ENCODE measurements around the gene ANKS3.

The ANKS3 gene

DNA sequence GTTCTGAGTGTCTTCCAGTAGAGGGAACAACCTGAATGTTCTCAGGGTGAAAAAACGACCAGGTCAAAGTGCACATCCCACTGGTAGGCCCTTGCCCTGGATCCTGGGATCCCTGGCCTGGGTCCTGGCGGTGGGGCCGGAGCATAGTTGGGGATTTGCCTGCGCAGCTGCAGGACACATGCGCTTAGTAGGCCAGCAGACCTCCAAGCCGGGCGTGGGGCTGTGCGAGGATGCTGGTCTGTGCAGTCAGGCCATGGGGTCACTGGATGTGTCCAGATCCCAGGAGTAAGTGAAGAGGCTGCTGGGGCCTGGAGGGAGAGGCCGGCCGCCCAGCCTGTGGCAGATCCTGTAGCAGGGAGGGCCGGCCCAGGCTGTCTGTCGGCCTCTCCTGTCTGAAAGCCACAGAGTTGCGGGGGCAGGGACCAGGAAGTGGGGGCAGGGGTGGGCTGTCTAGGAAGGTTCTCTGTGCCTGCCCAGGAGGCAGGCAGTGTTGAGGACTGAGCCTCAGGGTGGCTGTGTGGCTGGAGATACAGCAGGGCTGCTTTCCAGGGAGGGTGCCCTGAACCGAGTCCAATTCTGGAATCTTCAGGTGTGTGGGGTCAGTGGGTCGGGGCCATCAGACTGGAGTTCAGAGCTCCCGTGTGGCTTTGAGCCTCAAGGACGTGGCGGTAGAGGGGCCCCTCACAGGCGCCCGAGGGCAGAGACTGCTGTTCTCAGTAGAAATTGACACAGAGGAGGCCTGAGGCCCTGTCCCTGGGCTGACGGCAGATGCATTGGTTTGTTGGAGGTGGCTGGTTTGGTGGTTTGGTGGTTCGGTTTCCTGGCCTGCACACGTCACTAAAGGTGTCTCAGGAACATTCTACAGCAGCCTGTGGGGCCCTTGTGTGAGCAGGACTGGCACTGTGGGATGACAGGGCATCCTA, 57.9 kb downstream of the ANKS3 start:
- TF ChIP-seq EZH2 (IDR thresholded peaks at IDR 0.05; ENCODE audit: borderline replicate concordance, low read depth, low read length, severe bottlenecking): no peak
- TF ChIP-seq, protein P1, sequence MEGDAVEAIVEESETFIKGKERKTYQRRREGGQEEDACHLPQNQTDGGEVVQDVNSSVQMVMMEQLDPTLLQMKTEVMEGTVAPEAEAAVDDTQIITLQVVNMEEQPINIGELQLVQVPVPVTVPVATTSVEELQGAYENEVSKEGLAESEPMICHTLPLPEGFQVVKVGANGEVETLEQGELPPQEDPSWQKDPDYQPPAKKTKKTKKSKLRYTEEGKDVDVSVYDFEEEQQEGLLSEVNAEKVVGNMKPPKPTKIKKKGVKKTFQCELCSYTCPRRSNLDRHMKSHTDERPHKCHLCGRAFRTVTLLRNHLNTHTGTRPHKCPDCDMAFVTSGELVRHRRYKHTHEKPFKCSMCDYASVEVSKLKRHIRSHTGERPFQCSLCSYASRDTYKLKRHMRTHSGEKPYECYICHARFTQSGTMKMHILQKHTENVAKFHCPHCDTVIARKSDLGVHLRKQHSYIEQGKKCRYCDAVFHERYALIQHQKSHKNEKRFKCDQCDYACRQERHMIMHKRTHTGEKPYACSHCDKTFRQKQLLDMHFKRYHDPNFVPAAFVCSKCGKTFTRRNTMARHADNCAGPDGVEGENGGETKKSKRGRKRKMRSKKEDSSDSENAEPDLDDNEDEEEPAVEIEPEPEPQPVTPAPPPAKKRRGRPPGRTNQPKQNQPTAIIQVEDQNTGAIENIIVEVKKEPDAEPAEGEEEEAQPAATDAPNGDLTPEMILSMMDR (IDR thresholded peaks at IDR 0.05; ENCODE audit: borderline replicate concordance, extremely low read depth, low read length, poor library complexity, severe bottlenecking): no peak
- Histone ChIP-seq H3K36me3 (ENCODE audit: insufficient read depth, low read length) (peaks cover 37% of the 10 kb centered on the region), H4K20me1 (ENCODE audit: insufficient read depth, low read length) (no peaks in the 10 kb centered on the region; the same call in 1 of the 2 replicates), H3K4me2 (ENCODE audit: insufficient read depth, low read length) (no peak overlapping the region), H3K27me3 (ENCODE audit: insufficient read depth, low read length, poor library complexity) (no peaks in the 10 kb centered on the region), H3K4me1 (ENCODE audit: insufficient read depth, low read length) (no peaks in the 10 kb centered on the region), H3K9me3 (ENCODE audit: insufficient read depth, low read length, severe bottlenecking) (no peaks in the 10 kb centered on the region), H3K79me2 (ENCODE audit: insufficient read depth, low read length) (no peaks in the 10 kb centered on the region), H3K27ac (ENCODE audit: low read length) (no peak overlapping the region), H2AFZ (ENCODE audit: low read depth, low read length) (no peak overlapping the region), H3K4me3 (ENCODE audit: low read depth in 1 of 2, low read length in 2 of 2) (no peak overlapping the region), H3K9ac (ENCODE audit: low read depth, low read length) (no peak overlapping the region)
- peak; percentile 54 for DNase-seq
- peak; percentile 81 for ATAC-seq (ENCODE audit: insufficient read depth, low read depth)

DNA sequence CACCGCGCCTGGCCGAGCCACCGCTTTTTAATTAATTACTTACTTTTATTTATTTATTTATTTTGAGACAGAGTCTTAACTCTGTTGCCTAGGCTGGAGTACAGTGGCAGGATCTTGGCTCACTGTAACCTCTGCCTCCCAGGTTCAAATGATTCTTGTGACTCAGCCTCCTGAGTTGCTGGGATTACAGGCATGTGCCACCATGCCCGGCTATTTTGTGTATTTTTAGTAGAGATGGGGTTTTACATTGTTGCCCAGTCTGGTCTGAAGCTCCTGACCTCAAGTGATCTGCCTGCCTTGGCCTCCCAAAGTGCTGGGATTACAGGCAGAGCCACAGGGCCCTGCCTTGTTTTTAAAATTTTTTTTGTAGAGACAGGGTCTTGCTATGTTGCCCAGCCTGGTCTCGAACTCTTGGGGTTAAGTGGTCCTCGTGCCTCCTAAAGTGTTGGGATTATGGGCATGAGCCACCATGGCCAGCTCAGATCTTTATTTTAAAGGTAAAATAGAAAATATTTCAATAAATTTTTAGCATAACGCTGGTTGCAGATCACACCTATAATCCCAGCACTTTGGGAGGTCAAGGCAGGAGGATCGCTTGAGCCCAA, 59.0 kb downstream of the ANKS3 start:
- TF ChIP-seq EZH2 (IDR thresholded peaks at IDR 0.05; ENCODE audit: borderline replicate concordance, low read depth, low read length, severe bottlenecking): no peak
- TF ChIP-seq, protein P1 (IDR thresholded peaks at IDR 0.05; ENCODE audit: borderline replicate concordance, extremely low read depth, low read length, poor library complexity, severe bottlenecking): no peak
- Histone ChIP-seq H2AFZ (ENCODE audit: low read depth, low read length) (no peak overlapping the region), H3K79me2 (ENCODE audit: insufficient read depth, low read length) (no peaks in the 10 kb centered on the region), H3K27ac (ENCODE audit: low read length) (no peak overlapping the region), H3K4me1 (ENCODE audit: insufficient read depth, low read length) (no peaks in the 10 kb centered on the region), H3K4me2 (ENCODE audit: insufficient read depth, low read length) (no peak overlapping the region), H4K20me1 (ENCODE audit: insufficient read depth, low read length) (no peaks in the 10 kb centered on the region; the same call in 1 of the 2 replicates), H3K4me3 (ENCODE audit: low read depth in 1 of 2, low read length in 2 of 2) (no peak overlapping the region), H3K27me3 (ENCODE audit: insufficient read depth, low read length, poor library complexity) (no peaks in the 10 kb centered on the region), H3K36me3 (ENCODE audit: insufficient read depth, low read length) (peaks cover 45% of the 10 kb centered on the region), H3K9ac (ENCODE audit: low read depth, low read length) (no peak overlapping the region), H3K9me3 (ENCODE audit: insufficient read depth, low read length, severe bottlenecking) (no peaks in the 10 kb centered on the region)
- no peak for DNase-seq
- no peak for ATAC-seq (ENCODE audit: insufficient read depth, low read depth)

GRCh38 chr16:4673387-4674046, 60.6 kb downstream of the ANKS3 start:
- Histone ChIP-seq H3K27ac (ENCODE audit: low read length) (no peak overlapping the region), H4K20me1 (ENCODE audit: insufficient read depth, low read length) (no peaks in the 10 kb centered on the region; the same call in 1 of the 2 replicates), H3K4me3 (ENCODE audit: low read depth in 1 of 2, low read length in 2 of 2) (no peak overlapping the region), H3K9ac (ENCODE audit: low read depth, low read length) (no peak overlapping the region), H2AFZ (ENCODE audit: low read depth, low read length) (no peak overlapping the region), H3K27me3 (ENCODE audit: insufficient read depth, low read length, poor library complexity) (no peaks in the 10 kb centered on the region), H3K79me2 (ENCODE audit: insufficient read depth, low read length) (no peaks in the 10 kb centered on the region), H3K4me2 (ENCODE audit: insufficient read depth, low read length) (no peak overlapping the region), H3K4me1 (ENCODE audit: insufficient read depth, low read length) (no peaks in the 10 kb centered on the region), H3K9me3 (ENCODE audit: insufficient read depth, low read length, severe bottlenecking) (no peaks in the 10 kb centered on the region), H3K36me3 (ENCODE audit: insufficient read depth, low read length) (peaks cover 49% of the 10 kb centered on the region)
- no peak for DNase-seq
- no peak for ATAC-seq (ENCODE audit: insufficient read depth, low read depth)
- no peak for TF ChIP-seq EZH2 (IDR thresholded peaks at IDR 0.05; ENCODE audit: borderline replicate concordance, low read depth, low read length, severe bottlenecking)
- TF ChIP-seq, protein P1 (IDR thresholded peaks at IDR 0.05; ENCODE audit: borderline replicate concordance, extremely low read depth, low read length, poor library complexity, severe bottlenecking): no peak

Measured in DND-41 (cell line).